ENCODE measurements around the gene MT1HL1.

Gene MT1HL1

DNA sequence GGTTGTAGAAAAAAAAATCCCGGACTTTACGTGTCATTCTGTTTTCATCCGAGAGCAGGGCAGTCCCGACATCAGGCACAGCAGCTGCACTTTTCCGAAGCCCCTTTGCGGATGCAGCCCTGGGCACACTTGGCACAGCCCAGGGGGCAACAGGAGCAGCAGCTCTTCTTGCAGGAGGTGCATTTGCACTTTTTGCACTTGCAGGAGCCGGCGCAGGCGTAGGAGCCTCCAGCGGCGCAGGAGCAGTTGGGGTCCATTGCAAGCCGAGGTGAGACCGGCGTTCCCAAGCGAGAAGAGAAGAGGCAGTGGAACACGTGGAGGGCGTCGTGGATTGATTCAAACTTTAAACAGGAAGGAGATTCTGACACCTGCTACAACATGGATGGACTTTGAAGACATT, at the start of gene MT1HL1:
TSS of gene MT1HL1 (minus strand) at position 326 of the 400 bp plus-strand sequence. CDS start at position 257, 69 bp downstream.
- DNase-seq: no peak

DNA sequence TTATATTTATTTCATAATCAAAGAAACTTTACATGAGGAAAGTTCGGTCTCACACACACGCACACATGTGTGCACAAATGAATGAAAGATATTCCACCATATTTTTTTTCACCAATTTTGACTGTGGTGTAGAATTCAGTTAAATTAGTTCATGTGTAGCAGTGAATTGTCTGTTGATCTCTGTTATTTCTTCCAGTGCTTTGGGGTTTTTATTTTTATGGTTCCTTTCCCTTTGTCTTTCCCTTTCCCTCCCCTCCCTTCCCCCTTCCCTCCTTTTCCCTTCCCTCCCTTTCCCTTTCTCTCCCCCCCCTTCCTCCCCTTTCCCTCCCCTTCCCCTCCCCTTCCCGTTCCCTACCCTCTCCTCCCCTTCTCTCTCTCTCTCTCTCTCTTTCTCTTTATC, 46.7 kb upstream of the MT1HL1 start:
- DNase-seq: no peak

- DNase-seq: no peak
These were observed 45.9 kb upstream of the MT1HL1 start for GRCh38 chr1:237050185-237050584.

GRCh38 chr1:237048803-237049202, 44.6 kb upstream of the MT1HL1 start:
- DNase-seq: no peak

DNA sequence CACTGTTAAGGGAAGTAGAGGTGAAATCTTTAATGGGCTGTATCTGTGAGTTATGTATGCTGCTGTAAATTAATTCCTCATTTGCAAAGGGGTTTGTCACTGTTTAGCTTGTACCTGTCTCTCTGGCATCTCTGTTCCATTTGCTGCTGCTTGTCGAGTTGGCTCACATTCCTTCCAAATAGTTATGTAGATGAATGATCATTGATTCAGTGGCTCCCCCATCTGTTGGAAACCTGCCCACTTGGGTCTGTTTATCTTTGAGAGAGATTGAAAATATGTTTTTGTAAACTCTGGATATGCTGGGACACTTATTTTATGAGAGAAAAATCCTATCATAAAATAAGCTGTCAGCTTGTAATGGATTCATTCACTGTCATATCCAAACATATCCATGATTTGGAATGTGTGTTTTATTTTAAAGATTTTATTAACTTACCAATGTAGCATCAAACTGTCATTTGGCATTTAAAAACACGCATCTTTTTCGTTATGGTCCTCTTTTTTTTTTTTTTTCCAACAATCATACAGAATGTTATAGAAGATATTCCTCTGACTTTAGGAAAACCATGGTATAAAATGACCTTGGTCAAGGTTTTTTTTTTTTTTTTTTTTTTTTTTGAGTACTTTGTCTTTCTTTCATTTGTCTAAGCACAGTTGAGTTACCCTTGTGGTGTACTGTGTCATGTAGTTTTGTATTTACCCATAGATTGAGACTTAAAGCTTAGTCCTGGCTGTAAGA, 41.2 kb upstream of the MT1HL1 start:
- DNase-seq: no peak

GRCh38 chr1:237043846-237044636, 39.8 kb upstream of the MT1HL1 start:
- no peak for DNase-seq

DNA sequence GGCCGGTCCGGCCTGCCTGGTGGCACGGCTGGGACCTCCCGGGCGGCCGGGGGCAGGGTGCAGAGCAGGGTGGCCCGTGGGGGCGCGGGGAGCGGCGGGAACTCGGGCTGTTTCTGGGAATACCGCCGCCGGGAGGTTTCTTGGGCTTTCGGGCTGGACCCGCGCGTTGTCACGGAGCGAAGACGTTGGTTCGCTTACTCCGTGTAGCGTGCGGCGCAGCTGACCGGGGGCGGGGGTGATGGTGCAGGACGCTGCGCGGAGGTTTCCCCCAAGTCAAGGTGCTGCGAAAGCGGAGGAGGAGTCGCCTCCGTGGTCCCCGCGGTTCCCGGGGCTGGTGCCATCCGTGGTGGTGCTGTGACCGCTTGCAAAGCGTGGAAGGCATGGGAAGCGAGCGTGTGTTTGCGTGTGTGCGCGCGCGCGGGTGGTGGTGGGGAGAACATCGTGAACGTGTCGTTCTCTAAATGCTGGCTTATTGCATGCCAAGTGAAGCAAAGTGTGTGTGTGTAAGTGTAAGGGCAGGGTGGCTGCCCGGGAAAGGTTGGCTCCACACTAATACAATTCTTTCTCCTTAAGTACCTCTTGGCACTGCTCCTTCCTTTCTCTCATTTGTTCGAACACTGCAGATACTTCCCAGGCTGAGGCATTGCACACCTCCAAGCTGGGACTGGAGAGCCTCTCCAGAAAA, 38.8 kb upstream of the MT1HL1 start:
- no peak for DNase-seq

- DNase-seq: no peak
These were observed 38.3 kb upstream of the MT1HL1 start for GRCh38 chr1:237042526-237042891.

- peak in 1 of 2 experiments; percentile 3 for DNase-seq
These were observed 37.7 kb upstream of the MT1HL1 start, which contains the start of gene RYR2 for GRCh38 chr1:237041795-237042525. Gene RYR2 (plus strand): TSS chr1:237042184. CDS start chr1:237042522, 338 bp downstream.

DNA sequence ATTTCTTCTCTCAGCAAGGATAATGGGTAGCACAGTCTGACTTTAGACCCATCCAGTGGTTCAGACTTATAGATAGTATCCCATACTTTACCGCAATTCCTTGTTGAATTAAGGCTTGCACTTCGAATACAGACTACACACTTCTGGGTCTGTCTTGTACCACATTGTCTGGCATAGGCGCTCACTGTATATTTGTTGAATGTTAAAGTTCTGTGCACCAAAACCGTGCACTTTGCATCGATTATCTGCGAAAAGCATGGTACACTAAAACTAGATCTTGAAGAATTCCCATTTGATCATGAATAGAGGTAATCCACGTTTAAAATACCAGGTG, 37.2 kb upstream of the MT1HL1 start:
- DNase-seq: no peak

- DNase-seq: no peak
These were observed 36.6 kb upstream of the MT1HL1 start for GRCh38 chr1:237040823-237041222.

DNA sequence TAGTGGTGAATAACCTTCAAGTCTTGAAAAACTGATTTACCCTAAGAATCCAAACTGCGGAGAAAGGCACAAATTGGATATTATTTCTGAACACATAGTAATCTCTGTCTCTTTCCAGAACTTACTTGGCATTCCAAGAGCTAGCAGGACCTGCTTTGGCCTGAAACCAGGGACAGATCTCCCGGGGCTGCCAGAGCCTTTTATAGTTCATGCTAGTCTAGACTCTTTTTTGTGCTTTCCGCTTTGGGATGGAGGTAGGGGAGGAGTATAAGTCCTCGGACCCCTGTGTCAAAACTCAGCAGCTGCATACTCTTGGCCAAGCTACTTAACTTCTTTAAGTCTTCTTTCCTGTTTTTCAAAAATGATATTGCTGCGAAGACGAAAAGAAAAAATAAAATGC, 34.0 kb upstream of the MT1HL1 start:
- no peak for DNase-seq

DNA sequence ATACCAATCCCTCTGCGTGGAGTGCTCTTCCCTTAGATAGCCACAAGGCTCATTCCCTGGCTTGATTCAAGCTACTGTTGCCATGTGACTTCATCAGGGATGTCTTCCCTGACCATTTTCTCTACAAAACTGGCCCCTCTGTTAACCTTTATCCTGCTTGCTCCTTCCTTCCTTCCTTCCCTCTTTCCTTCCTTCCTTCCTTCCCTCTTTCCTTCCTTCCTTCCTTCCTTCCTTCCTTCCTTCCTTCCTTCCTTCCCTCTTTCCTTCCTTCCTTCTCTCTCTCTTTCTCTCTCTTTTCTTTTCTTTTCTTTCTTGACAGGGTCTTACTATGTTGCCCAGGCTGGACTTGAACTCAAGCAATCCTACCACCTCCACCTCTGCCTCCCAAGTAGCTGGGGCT, 31.5 kb upstream of the MT1HL1 start:
- no peak for DNase-seq

- no peak for DNase-seq
These were observed 29.6 kb upstream of the MT1HL1 start for GRCh38 chr1:237033804-237034203.

GRCh38 chr1:237033061-237033460, 28.8 kb upstream of the MT1HL1 start:
- DNase-seq: no peak

DNA sequence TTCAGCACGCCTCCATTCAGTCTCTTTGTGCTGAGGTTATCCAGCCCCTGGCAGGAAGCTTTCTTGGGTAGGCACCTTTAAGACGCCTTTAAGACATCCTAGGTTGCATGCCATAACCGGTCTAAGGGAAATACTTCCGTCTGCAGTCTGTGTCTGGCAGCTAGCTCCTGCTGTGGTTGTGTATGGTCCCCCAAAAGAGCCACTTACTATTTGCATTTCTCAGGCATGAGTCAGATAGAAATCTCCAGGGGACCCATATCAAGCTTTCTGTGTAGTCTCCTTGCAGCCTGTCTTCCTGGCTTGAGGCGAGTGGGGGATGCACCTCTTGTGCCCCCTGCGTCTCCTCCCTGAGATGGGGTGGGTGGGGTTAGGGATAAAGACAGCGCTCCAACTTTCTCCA, 27.8 kb upstream of the MT1HL1 start:
- DNase-seq: no peak

DNA sequence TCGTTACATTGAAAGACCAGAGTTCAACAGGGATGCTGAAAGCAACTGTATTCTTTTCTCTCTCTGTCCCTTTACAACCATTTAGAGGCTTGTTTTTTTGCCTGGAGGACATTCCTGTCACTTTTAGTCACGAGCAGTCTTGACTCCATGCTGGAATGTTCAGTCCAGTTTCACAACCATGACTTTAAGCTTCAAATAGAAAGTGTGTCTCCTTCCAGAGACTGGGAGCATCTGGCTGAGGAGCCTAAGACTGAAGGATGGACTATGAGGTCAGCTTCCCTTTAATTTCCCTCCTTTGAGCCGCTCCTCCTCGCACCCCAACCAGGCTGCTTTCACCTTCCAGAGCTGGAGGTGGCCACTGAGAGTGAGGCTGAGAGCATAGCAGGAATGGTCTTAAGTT, 27.2 kb upstream of the MT1HL1 start:
- no peak for DNase-seq

- no peak for DNase-seq
These were observed 25.8 kb upstream of the MT1HL1 start for GRCh38 chr1:237029850-237030535.

DNA sequence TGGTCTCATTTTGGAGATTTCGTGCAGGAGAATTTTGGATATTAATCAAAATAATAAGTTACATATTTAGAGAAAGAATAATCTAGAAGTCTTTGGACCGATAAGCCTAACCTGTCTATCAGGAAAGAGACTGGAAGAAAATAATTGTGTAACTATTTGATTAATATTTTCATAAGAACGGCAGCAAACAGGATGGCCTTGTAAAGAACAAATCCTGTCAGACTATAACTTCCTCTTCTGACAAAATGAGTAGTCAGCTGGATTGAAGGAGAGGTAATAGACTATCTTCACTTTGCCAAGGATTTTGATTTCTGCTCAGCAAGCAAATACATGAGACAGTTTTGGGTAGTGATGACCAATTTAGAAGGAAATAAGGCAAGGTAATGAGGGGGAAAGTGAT, 25.0 kb upstream of the MT1HL1 start:
- no peak for DNase-seq

- no peak for DNase-seq
These were observed 21.3 kb upstream of the MT1HL1 start for GRCh38 chr1:237025358-237026074.

DNA sequence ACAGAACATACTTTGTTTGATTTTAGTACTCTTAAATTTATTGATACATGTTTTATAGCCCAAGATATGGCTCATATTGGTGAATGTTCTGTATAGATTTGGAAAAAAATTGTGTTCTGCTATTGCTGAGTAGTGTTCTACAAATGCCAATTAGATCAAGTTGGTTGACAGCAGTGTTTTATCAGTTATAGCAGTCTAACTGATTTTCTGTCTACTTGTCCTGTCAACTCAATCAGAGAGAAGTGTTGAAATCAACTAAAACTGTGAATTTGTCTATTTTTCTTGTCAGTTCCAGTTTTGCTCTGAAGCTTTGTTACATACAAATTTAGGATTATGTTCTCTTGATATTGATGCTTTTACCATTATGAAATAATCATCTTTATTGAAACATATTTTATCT, 14.7 kb upstream of the MT1HL1 start:
- no peak for DNase-seq

GRCh38 chr1:237016626-237017025, 12.4 kb upstream of the MT1HL1 start:
- no peak for DNase-seq

All from activated CD4-positive, alpha-beta T cell treated with anti-CD3 and anti-CD28 coated beads, Interleukin-2, amount 50 U/mL, for 48 hours (primary cell).